ENCODE measurements around the gene BIVM. TPM values are rescaled to one million over a fixed set of nuclear protein-coding genes. Genes with fewer than 3 reads are reported as not detected.

Gene BIVM
- total RNA-seq, 3 donors from 2014 or later, result 15.2 to 29.6 (median 27.2) TPM

DNA sequence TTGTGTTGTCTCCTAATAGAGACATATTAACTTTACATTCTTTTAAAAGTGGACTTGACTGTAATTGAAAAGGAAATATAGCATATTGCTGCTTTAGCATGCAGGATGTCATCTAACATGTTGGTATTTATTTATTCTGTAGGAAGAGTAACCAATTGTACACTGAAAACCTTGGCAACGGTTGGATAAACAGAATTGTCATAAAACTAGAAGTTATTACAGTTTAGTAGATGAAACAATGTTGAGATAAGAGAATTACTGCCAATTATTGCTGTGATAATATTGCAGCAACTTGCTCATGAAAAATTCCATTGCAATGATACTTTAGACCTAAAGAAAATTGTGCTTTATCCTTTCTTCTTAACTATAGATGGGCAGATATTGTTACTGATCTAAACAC is 39.4 kb downstream of the BIVM start:
- intact Hi-C loops (cut with DNase I; ENCODE audit: low total_unique reads), result no loop called here
- H3K9me3 ChIP-seq, result no peaks in the 10 kb centered on the region
- no peaks in the 10 kb centered on the region for H3K36me3 ChIP-seq
- H3K4me1 ChIP-seq, result no peaks in the 10 kb centered on the region
- H3K27me3 ChIP-seq, result no peaks in the 10 kb centered on the region
- no peak overlapping the region for H3K27ac ChIP-seq
- no peak for DNase-seq (ENCODE audit: low spot score in 2 of 2)
- TF ChIP-seq POLR2A (IDR thresholded peaks at IDR 0.05) (no peak), POLR2AphosphoS5 (IDR thresholded peaks at IDR 0.05) (no peak)
- TF ChIP-seq, protein P1, sequence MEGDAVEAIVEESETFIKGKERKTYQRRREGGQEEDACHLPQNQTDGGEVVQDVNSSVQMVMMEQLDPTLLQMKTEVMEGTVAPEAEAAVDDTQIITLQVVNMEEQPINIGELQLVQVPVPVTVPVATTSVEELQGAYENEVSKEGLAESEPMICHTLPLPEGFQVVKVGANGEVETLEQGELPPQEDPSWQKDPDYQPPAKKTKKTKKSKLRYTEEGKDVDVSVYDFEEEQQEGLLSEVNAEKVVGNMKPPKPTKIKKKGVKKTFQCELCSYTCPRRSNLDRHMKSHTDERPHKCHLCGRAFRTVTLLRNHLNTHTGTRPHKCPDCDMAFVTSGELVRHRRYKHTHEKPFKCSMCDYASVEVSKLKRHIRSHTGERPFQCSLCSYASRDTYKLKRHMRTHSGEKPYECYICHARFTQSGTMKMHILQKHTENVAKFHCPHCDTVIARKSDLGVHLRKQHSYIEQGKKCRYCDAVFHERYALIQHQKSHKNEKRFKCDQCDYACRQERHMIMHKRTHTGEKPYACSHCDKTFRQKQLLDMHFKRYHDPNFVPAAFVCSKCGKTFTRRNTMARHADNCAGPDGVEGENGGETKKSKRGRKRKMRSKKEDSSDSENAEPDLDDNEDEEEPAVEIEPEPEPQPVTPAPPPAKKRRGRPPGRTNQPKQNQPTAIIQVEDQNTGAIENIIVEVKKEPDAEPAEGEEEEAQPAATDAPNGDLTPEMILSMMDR (IDR thresholded peaks at IDR 0.05), result no peak
- H3K4me3 ChIP-seq, result no peak overlapping the region

DNA sequence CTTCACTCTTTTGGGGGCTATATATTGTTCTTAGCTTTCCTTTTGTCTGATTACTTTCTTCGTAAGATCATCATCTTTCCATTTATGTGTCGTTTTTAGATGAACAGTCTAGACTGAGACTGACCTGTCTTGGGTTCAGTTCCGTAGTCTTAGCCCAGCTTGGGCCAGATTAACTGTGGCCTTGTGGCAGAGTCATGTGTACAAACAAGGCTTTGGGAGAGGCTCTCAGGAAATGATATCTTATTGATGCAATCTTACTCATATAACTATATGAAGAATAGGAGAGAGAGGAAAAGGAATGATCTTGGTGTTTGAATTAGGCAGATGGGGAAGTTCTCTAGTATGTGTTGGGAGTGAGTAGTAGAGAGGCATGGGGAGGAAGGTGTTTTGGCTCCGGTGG is 40.1 kb downstream of the BIVM start:
- no peaks in the 10 kb centered on the region for H3K27me3 ChIP-seq
- no peaks in the 10 kb centered on the region for H3K36me3 ChIP-seq
- H3K4me3 ChIP-seq, result no peak overlapping the region
- intact Hi-C loops (cut with DNase I; ENCODE audit: low total_unique reads), result no loop called here
- no peak overlapping the region for H3K27ac ChIP-seq
- TF ChIP-seq POLR2AphosphoS5 (IDR thresholded peaks at IDR 0.05) (no peak), POLR2A (IDR thresholded peaks at IDR 0.05) (no peak)
- TF ChIP-seq, protein P1 (IDR thresholded peaks at IDR 0.05), result no peak
- no peaks in the 10 kb centered on the region for H3K4me1 ChIP-seq
- H3K9me3 ChIP-seq, result no peaks in the 10 kb centered on the region
- DNase-seq (ENCODE audit: low spot score in 2 of 2), result no peak

DNA sequence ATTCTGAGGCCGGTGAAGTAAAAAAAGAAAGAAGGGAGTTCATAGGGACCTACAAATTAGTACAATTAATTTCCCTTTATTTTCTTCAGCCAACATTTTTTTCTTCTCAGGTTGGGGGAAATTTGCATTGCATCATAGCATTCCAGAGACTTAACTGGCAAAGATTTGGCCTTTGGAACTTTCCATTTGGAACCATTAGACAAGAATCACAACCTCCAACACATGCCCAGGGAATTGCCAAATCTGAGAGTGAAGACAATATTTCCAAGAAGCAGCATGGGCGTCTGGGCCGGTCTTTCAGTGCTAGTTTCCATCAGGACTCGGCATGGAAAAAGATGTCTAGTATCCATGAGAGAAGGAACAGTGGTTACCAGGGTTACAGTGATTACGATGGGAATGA is 40.5 kb downstream of the BIVM start:
- Histone ChIP-seq H3K27ac (no peak overlapping the region), H3K9me3 (no peaks in the 10 kb centered on the region), H3K4me1 (no peaks in the 10 kb centered on the region), H3K4me3 (no peak overlapping the region), H3K36me3 (no peaks in the 10 kb centered on the region), H3K27me3 (no peaks in the 10 kb centered on the region)
- DNase-seq (ENCODE audit: low spot score in 2 of 2), result no peak
- intact Hi-C loops (cut with DNase I; ENCODE audit: low total_unique reads), result no loop called here
- TF ChIP-seq, protein P1 (IDR thresholded peaks at IDR 0.05), result no peak
- TF ChIP-seq POLR2A (IDR thresholded peaks at IDR 0.05) (no peak), POLR2AphosphoS5 (IDR thresholded peaks at IDR 0.05) (no peak)

DNA sequence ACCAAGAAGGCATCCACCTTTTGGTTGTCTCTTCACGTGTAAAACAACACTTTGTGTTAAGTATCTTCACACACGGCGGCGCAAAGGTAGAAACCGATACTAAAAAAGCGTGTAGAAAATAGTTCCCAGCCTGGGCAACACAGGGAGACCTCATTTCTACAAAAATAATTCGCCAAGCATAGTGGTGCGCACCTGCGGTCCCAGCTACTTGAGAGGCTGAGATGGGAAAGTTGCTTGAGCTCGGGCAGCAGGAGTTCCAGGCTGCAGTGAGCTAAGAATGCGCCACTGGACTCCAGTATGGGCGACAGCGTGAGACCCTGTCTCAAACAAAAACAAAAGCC is 46.3 kb downstream of the BIVM start:
- Histone ChIP-seq H3K27ac (peak overlapping the region; percentile 97 to 99), H3K36me3 (no peaks in the 10 kb centered on the region), H3K9me3 (no peaks in the 10 kb centered on the region), H3K4me1 (peaks cover 0 to 2% of the 10 kb centered on the region in 2 donors), H3K4me3 (peak overlapping the region; percentile 76 to 95 (median 83)), H3K27me3 (no peaks in the 10 kb centered on the region)
- TF ChIP-seq POLR2A (IDR thresholded peaks at IDR 0.05), result no peak
- TF ChIP-seq POLR2AphosphoS5 (IDR thresholded peaks at IDR 0.05), result no peak
- TF ChIP-seq, protein P1 (IDR thresholded peaks at IDR 0.05), result no peak
- DNase-seq (ENCODE audit: low spot score in 2 of 2), result no peak
- intact Hi-C loops (cut with DNase I; ENCODE audit: low total_unique reads), result loop anchor here (10.0 kb wide), 1 partner anchor 250 kb away; the partner anchor contains the start of gene TPP2

DNA sequence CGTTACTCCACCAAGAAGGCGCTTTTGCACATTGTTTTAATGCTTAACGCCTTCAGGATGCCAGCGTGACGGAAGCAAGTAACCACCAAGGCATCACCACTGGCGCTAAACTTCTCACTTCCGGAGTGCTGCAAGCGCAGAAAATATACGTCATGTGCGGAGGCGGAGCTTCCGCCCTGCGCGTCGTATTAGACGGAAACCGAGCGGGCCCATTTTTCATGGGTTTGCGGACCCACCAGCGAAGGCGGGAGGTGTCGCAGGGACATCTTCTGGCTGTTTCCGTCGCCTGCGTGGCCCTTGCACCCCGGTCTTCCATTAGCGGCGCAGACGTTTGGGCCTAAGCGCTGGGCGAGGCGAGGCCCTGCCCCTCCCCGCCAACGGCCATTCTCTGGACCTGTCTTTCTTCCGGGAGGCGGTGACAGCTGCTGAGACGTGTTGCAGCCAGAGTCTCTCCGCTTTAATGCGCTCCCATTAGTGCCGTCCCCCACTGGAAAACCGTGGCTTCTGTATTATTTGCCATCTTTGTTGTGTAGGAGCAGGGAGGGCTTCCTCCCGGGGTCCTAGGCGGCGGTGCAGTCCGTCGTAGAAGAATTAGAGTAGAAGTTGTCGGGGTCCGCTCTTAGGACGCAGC is 46.8 kb downstream of the BIVM start, which contains the start of gene ERCC5:
ERCC5 (plus strand) TSS at position 403 of the 631 bp plus-strand sequence. CDS start 235 bp downstream, outside the sequence.
- H3K4me1 ChIP-seq, result peaks cover 0 to 2% of the 10 kb centered on the region in 2 donors
- TF ChIP-seq POLR2AphosphoS5 (IDR thresholded peaks at IDR 0.05), result peak; percentile 96 to 98 (median 97)
- TF ChIP-seq, protein P1 (IDR thresholded peaks at IDR 0.05), result peak in 1 of 3 donors; percentile 8
- TF ChIP-seq POLR2A (IDR thresholded peaks at IDR 0.05), result peak; percentile 61
- H3K4me3 ChIP-seq, result peak within 1 kb of the TSS; percentile 76 to 95 (median 83)
- DNase-seq (ENCODE audit: low spot score in 2 of 2), result peak; percentile 89 to 90
- intact Hi-C loops (cut with DNase I; ENCODE audit: low total_unique reads), result loop anchor here (10.0 kb wide), 1 partner anchor 251 kb away; the partner anchor contains the start of gene TPP2
- no peaks in the 10 kb centered on the region for H3K27me3 ChIP-seq
- H3K36me3 ChIP-seq, result no peaks in the 10 kb centered on the region
- H3K9me3 ChIP-seq, result no peaks in the 10 kb centered on the region
- H3K27ac ChIP-seq, result peak within 1 kb of the TSS; percentile 97 to 99

All from breast epithelium (tissue), 4 donors.